Neural cell (in vitro differentiated cells): ENCODE results near the gene TSKU. TPM values are rescaled to one million over a fixed set of nuclear protein-coding genes. Genes with fewer than 3 reads are reported as not detected.

Experiments
- H2AFZ ChIP-seq: fragments of 200-600, 300-800 bp; sonication (generic), shearing (Covaris generic); 2 replicates; pipeline ENCODE4 v1.6.0; 2014; ENCODE audit warnings: low read depth, mild to moderate bottlenecking, antibody characterized with exemption, low read length, moderate library complexity
- H3F3A ChIP-seq: fragments of 200-600 bp; shearing (Covaris generic); 2 replicates; pipeline ENCODE4 v1.6.1; 2016; ENCODE audit warnings: mild to moderate bottlenecking, moderate library complexity, mixed read lengths, antibody characterized with exemption, low read length; ENCODE audit not compliant: insufficient read depth, poor library complexity, severe bottlenecking
- H3K27ac ChIP-seq: fragments of 200-600, 300-800 bp; sonication (generic), shearing (Covaris generic); 2 replicates; pipeline ENCODE4 v1.5.1; 2014; ENCODE audit warnings: mild to moderate bottlenecking, low read length, moderate library complexity
- H3K27me3 ChIP-seq: fragments of 300-800, 200-600 bp; sonication (generic), shearing (Covaris generic); 2 replicates; pipeline ENCODE4 v1.6.0; 2014; ENCODE audit warnings: mild to moderate bottlenecking, low read depth, low read length, moderate library complexity; ENCODE audit not compliant: insufficient read depth
- H3K36me3 ChIP-seq: fragments of 300-800, 200-600 bp; sonication (generic), shearing (Covaris generic); 2 replicates; pipeline ENCODE4 v1.5.1; 2014; ENCODE audit warnings: mild to moderate bottlenecking, antibody characterized with exemption, low read length, moderate library complexity; ENCODE audit not compliant: insufficient read depth
- H3K4me2 ChIP-seq: fragments of 300-800, 200-600 bp; sonication (generic), shearing (Covaris generic); 2 replicates; pipeline ENCODE4 v1.6.0; 2014; ENCODE audit warnings: mild to moderate bottlenecking, low read length
- H3K4me3 ChIP-seq: fragments of 300-800, 200-600 bp; sonication (generic), shearing (Covaris generic); 2 replicates; pipeline ENCODE4 v1.5.1; 2014; ENCODE audit warnings: mild to moderate bottlenecking, low read length, moderate library complexity
- H3K79me2 ChIP-seq: fragments of 200-600 bp; shearing (Covaris generic); replicated peaks from 2 replicates; pipeline ENCODE4 v1.6.0; 2014; ENCODE audit warnings: mild to moderate bottlenecking, low read length, moderate library complexity; ENCODE audit not compliant: insufficient read depth
- H3K9ac ChIP-seq: fragments of 300-800, 200-600 bp; sonication (generic), shearing (Covaris generic); 2 replicates; pipeline ENCODE4 v1.6.1; 2016; ENCODE audit warnings: mild to moderate bottlenecking, low read length, mixed read lengths
- H3K9me2 ChIP-seq: fragments of 200-600 bp; shearing (Covaris generic); 2 replicates; pipeline ENCODE4 v1.6.1; 2016; ENCODE audit warnings: mild to moderate bottlenecking, low read length, mixed read lengths; ENCODE audit not compliant: insufficient read depth
- H3K9me3 ChIP-seq: fragments of 200-600, 300-800 bp; sonication (generic), shearing (Covaris generic); 2 replicates; pipeline ENCODE4 v1.6.1; 2016; ENCODE audit warnings: mild to moderate bottlenecking, mixed run types, low read length, moderate library complexity, mixed read lengths
- H4K20me1 ChIP-seq: fragments of 200-600 bp; shearing (Covaris generic); 2 replicates; pipeline ENCODE4 v1.6.1; 2016; ENCODE audit warnings: mild to moderate bottlenecking, mixed run types; ENCODE audit not compliant: insufficient read depth
- CTCF ChIP-seq: fragments of 450-650 bp; IDR thresholded peaks from 2 replicates; pipeline ENCODE4 v1.5.1; 2014; ENCODE audit warnings: antibody characterized with exemption, mild to moderate bottlenecking, moderate library complexity; ENCODE audit not compliant: poor library complexity, severe bottlenecking
- EP300 ChIP-seq: fragments of 450-650 bp; conservative IDR thresholded peaks from 2 replicates; pipeline ENCODE4 v1.6.1; 2014; ENCODE audit warnings: antibody characterized with exemption, mild to moderate bottlenecking, moderate library complexity; ENCODE audit not compliant: poor library complexity, severe bottlenecking
- EZH2 ChIP-seq: fragments of 200-600, 300-800 bp; shearing (Covaris generic), sonication (generic); IDR thresholded peaks from 2 replicates; pipeline ENCODE4 v1.6.1; 2014; ENCODE audit warnings: antibody characterized with exemption, low read length, borderline replicate concordance, mild to moderate bottlenecking; ENCODE audit not compliant: insufficient read depth, poor library complexity, severe bottlenecking
- MXI1 ChIP-seq: fragments of 450-650 bp; conservative IDR thresholded peaks from 2 replicates; pipeline ENCODE4 v1.6.1; 2014; ENCODE audit warnings: antibody characterized with exemption, mild to moderate bottlenecking; ENCODE audit not compliant: poor library complexity, severe bottlenecking
- POLR2AphosphoS5 ChIP-seq: IDR thresholded peaks from 2 replicates; pipeline ENCODE4 v1.6.1; 2012
- RAD21 ChIP-seq: fragments of 450-650 bp; conservative IDR thresholded peaks from 2 replicates; pipeline ENCODE4 v1.6.1; 2014; ENCODE audit warnings: antibody characterized with exemption, mild to moderate bottlenecking, moderate library complexity
- REST ChIP-seq: IDR thresholded peaks from 2 replicates; pipeline ENCODE4 v1.6.1; 2012; ENCODE audit warnings: borderline replicate concordance
- SMC3 ChIP-seq: fragments of 450-650 bp; conservative IDR thresholded peaks from 2 replicates; pipeline ENCODE4 v1.6.1; 2014; ENCODE audit warnings: antibody characterized with exemption, mild to moderate bottlenecking, moderate library complexity; ENCODE audit not compliant: poor library complexity
- TAF1 ChIP-seq: IDR thresholded peaks from 2 replicates; pipeline ENCODE4 v1.6.1; 2012; ENCODE audit warnings: low read depth
- polyA plus RNA-seq: library from polyadenylated mRNA; depleted of rRNA; stranded (reverse); fragments of >200 nt; gene quantifications from 2 replicates; pipeline ENCODE4 v1.2.3, GENCODE V29; 2014

Gene TSKU
- polyA plus RNA-seq, 1 donor from 2014 or later, result 3.5 TPM

- no peak overlapping the region for H3K4me2 ChIP-seq
- H3K27ac ChIP-seq, result no peak overlapping the region
- TF ChIP-seq CTCF (no peak), TAF1 (no peak), RAD21 (no peak), REST (no peak), POLR2AphosphoS5 (no peak), MXI1 (no peak), EP300 (no peak), SMC3 (no peak), EZH2 (no peak)
- H3F3A ChIP-seq, result no peaks in the 10 kb centered on the region
- H3K9ac ChIP-seq, result no peak overlapping the region
- no peaks in the 10 kb centered on the region for H3K79me2 ChIP-seq
- no peak overlapping the region for H3K4me3 ChIP-seq
- no peak overlapping the region for H2AFZ ChIP-seq
- no peaks in the 10 kb centered on the region for H3K9me3 ChIP-seq
- H3K36me3 ChIP-seq, result no peaks in the 10 kb centered on the region
- no peaks in the 10 kb centered on the region for H3K27me3 ChIP-seq
- H4K20me1 ChIP-seq, result no peaks in the 10 kb centered on the region
- H3K9me2 ChIP-seq, result no peaks in the 10 kb centered on the region
Observed at GRCh38 chr11:76768088-76768908, 14.9 kb upstream of the TSKU start.

- Histone ChIP-seq H3K4me3 (no peak overlapping the region), H3K9ac (no peak overlapping the region), H3K9me2 (no peaks in the 10 kb centered on the region), H3K27me3 (no peaks in the 10 kb centered on the region), H3K4me2 (no peak overlapping the region), H2AFZ (no peak overlapping the region), H3F3A (no peaks in the 10 kb centered on the region), H3K79me2 (no peaks in the 10 kb centered on the region), H3K36me3 (no peaks in the 10 kb centered on the region), H3K9me3 (no peaks in the 10 kb centered on the region), H4K20me1 (no peaks in the 10 kb centered on the region), H3K27ac (no peak overlapping the region)
- TF ChIP-seq TAF1 (no peak), SMC3 (no peak), RAD21 (no peak), EZH2 (no peak), POLR2AphosphoS5 (no peak)
Observed at GRCh38 chr11:76768909-76769560, 14.1 kb upstream of the TSKU start.
